Measurements from ENCODE around the gene STRBP.
"Not testable (repeated sequence)": the region's sequence is repeated elsewhere in the genome, so short reads cannot be mapped to it uniquely, and the experiment has no call there.

Gene STRBP

GRCh38 chr9:123282362-123283047, 14.1 kb upstream of the STRBP start:
- no peak for DNase-seq

- no peak for DNase-seq
These were observed 13.4 kb upstream of the STRBP start for GRCh38 chr9:123281659-123282350.

GRCh38 chr9:123278879-123279493, 10.6 kb upstream of the STRBP start:
- DNase-seq = not testable (repeated sequence)

- DNase-seq = no peak
These were observed 10.0 kb upstream of the STRBP start for GRCh38 chr9:123278361-123278760.

GRCh38 chr9:123276551-123276950, 8.2 kb upstream of the STRBP start:
- no peak for DNase-seq

- DNase-seq = not testable (repeated sequence)
These were observed 2.7 kb upstream of the STRBP start for GRCh38 chr9:123271133-123271532.

GRCh38 chr9:123269281-123269680, 895 bp upstream of the STRBP start:
- DNase-seq = no peak

GRCh38 chr9:123268199-123268464, 254 bp downstream of the STRBP start:
- DNase-seq = no peak

GRCh38 chr9:123267481-123268198, 746 bp downstream of the STRBP start:
- DNase-seq = no peak

- DNase-seq = no peak
These were observed 1.6 kb downstream of the STRBP start for GRCh38 chr9:123266655-123267399.

- no peak for DNase-seq
These were observed 2.6 kb downstream of the STRBP start for GRCh38 chr9:123265833-123266232.

- no peak for DNase-seq
These were observed 5.2 kb downstream of the STRBP start for GRCh38 chr9:123263227-123263626.

GRCh38 chr9:123262338-123262737, 6.0 kb downstream of the STRBP start:
- no peak for DNase-seq

- DNase-seq = no peak
These were observed 7.2 kb downstream of the STRBP start for GRCh38 chr9:123261006-123261677.

GRCh38 chr9:123260340-123260739, 8.0 kb downstream of the STRBP start:
- DNase-seq = no peak

GRCh38 chr9:123257276-123257675, 11.1 kb downstream of the STRBP start:
- DNase-seq = no peak

GRCh38 chr9:123255718-123256117, 12.7 kb downstream of the STRBP start:
- no peak for DNase-seq

GRCh38 chr9:123253204-123253603, 15.2 kb downstream of the STRBP start:
- no peak for DNase-seq

- DNase-seq = no peak
These were observed 16.6 kb downstream of the STRBP start for GRCh38 chr9:123251741-123252140.

- no peak for DNase-seq
These were observed 17.1 kb downstream of the STRBP start for GRCh38 chr9:123251324-123251723.

GRCh38 chr9:123250504-123250903, 17.9 kb downstream of the STRBP start:
- no peak for DNase-seq

- not testable (repeated sequence) for DNase-seq
These were observed 19.2 kb downstream of the STRBP start for GRCh38 chr9:123249162-123249561.

All from NCI-H510A (cell line).